ENCODE measurements around the gene CTBP2.

GRCh38 chr10:125038637-125039036 is 121.7 kb downstream of the CTBP2 start:
- TF ChIP-seq CTCF (IDR thresholded peaks at IDR 0.05) (no peak), EZH2 (IDR thresholded peaks at IDR 0.05) (no peak)

All from neural progenitor cell (in vitro differentiated cells).